Measurements from ENCODE around the gene MEGF8. TPM values are rescaled to one million over a fixed set of nuclear protein-coding genes. Genes with fewer than 3 reads are reported as not detected.

The MEGF8 gene
- total and polyA plus RNA-seq, 9 of the 15 experiments (the other 6 are each of a cell fraction or from before 2014, with no cell fraction given) = 0.28 to 13.1 (median 3.0) TPM

DNA sequence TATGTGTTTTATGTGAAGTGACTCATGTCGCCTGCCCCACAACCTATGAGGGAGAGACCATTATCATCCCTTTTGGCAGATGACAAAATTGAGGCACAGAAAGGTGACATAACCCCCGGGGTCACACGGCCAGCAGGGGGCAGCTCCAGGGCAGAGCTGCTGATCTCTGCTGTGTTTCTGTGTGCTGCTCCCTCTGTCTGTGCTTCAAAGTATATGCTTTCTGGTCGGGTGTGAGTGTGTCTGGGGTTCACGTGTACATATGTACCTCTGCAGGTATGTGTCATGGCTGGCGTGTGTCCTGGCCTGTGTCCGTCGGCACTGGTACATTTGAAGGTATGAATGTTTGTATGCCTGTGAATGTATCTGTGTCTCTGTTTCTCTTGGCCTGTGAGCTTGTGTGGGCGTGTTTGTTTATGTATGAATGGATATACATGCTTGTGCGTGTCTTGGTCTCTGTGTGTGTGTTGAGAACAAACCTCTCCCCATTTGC lies 94.7 kb downstream of the MEGF8 start (continued):
- TF ChIP-seq, protein P1, sequence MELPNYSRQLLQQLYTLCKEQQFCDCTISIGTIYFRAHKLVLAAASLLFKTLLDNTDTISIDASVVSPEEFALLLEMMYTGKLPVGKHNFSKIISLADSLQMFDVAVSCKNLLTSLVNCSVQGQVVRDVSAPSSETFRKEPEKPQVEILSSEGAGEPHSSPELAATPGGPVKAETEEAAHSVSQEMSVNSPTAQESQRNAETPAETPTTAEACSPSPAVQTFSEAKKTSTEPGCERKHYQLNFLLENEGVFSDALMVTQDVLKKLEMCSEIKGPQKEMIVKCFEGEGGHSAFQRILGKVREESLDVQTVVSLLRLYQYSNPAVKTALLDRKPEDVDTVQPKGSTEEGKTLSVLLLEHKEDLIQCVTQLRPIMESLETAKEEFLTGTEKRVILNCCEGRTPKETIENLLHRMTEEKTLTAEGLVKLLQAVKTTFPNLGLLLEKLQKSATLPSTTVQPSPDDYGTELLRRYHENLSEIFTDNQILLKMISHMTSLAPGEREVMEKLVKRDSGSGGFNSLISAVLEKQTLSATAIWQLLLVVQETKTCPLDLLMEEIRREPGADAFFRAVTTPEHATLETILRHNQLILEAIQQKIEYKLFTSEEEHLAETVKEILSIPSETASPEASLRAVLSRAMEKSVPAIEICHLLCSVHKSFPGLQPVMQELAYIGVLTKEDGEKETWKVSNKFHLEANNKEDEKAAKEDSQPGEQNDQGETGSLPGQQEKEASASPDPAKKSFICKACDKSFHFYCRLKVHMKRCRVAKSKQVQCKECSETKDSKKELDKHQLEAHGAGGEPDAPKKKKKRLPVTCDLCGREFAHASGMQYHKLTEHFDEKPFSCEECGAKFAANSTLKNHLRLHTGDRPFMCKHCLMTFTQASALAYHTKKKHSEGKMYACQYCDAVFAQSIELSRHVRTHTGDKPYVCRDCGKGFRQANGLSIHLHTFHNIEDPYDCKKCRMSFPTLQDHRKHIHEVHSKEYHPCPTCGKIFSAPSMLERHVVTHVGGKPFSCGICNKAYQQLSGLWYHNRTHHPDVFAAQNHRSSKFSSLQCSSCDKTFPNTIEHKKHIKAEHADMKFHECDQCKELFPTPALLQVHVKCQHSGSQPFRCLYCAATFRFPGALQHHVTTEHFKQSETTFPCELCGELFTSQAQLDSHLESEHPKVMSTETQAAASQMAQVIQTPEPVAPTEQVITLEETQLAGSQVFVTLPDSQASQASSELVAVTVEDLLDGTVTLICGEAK (IDR thresholded peaks at IDR 0.05) = no peak
- TF ChIP-seq, protein P1 (CRISPR knock-in tag; IDR thresholded peaks at IDR 0.05) = no peak
- no peak for TF ChIP-seq ZNF764 (CRISPR knock-in tag; IDR thresholded peaks at IDR 0.05; ENCODE audit: low read depth)
- no peak for TF ChIP-seq ZNF347 (CRISPR knock-in tag; IDR thresholded peaks at IDR 0.05; ENCODE audit: low read depth)
- no peak for TF ChIP-seq TAL1 (IDR thresholded peaks at IDR 0.05)
- TF ChIP-seq, protein P2, sequence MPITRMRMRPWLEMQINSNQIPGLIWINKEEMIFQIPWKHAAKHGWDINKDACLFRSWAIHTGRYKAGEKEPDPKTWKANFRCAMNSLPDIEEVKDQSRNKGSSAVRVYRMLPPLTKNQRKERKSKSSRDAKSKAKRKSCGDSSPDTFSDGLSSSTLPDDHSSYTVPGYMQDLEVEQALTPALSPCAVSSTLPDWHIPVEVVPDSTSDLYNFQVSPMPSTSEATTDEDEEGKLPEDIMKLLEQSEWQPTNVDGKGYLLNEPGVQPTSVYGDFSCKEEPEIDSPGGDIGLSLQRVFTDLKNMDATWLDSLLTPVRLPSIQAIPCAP (CRISPR knock-in tag; IDR thresholded peaks at IDR 0.05; ENCODE audit: borderline replicate concordance) = no peak
- TF ChIP-seq, protein P3, sequence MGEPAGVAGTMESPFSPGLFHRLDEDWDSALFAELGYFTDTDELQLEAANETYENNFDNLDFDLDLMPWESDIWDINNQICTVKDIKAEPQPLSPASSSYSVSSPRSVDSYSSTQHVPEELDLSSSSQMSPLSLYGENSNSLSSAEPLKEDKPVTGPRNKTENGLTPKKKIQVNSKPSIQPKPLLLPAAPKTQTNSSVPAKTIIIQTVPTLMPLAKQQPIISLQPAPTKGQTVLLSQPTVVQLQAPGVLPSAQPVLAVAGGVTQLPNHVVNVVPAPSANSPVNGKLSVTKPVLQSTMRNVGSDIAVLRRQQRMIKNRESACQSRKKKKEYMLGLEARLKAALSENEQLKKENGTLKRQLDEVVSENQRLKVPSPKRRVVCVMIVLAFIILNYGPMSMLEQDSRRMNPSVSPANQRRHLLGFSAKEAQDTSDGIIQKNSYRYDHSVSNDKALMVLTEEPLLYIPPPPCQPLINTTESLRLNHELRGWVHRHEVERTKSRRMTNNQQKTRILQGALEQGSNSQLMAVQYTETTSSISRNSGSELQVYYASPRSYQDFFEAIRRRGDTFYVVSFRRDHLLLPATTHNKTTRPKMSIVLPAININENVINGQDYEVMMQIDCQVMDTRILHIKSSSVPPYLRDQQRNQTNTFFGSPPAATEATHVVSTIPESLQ (CRISPR knock-in tag; IDR thresholded peaks at IDR 0.05) = no peak
- TF ChIP-seq TAF15 (IDR thresholded peaks at IDR 0.05; ENCODE audit: low read depth, low read length) = no peak
- TF ChIP-seq RBM25 (IDR thresholded peaks at IDR 0.05; ENCODE audit: low read depth, low read length, severe bottlenecking) = peak; percentile 64
- TF ChIP-seq PHB2 (IDR thresholded peaks at IDR 0.05; ENCODE audit: low read depth) = no peak
- no peak for TF ChIP-seq SMAD1 (IDR thresholded peaks at IDR 0.05; ENCODE audit: low read depth, low read length, partially characterized antibody)
- TF ChIP-seq SAFB2 (IDR thresholded peaks at IDR 0.05; ENCODE audit: borderline replicate concordance, low read depth, low read length, severe bottlenecking) = no peak
- no peak for TF ChIP-seq RAD51 (IDR thresholded peaks at IDR 0.05; ENCODE audit: borderline replicate concordance, low read depth)
- TF ChIP-seq MAFK (IDR thresholded peaks at IDR 0.05; ENCODE audit: low read length) = no peak
- no peak for TF ChIP-seq FOXJ2 (tag; IDR thresholded peaks at IDR 0.05)
- no peak for TF ChIP-seq ESRRB (CRISPR knock-in tag; IDR thresholded peaks at IDR 0.05; ENCODE audit: borderline replicate concordance)
- TF ChIP-seq RBBP5 (IDR thresholded peaks at IDR 0.05; ENCODE audit: borderline replicate concordance, insufficient read depth, low read length, poor library complexity, severe bottlenecking) = no peak
- TF ChIP-seq ATF7 (IDR thresholded peaks at IDR 0.05) = peak; percentile 47; the same call in 1 of the 2 replicates

Data from K562 (cell line).